Natural killer cell (primary cell): Measurements from ENCODE around the gene PCBP3. TPM values are rescaled to one million over a fixed set of nuclear protein-coding genes. Genes with fewer than 3 reads are reported as not detected.
A peak's percentile ranks its signal among the peaks of the same experiment; 100 is the strongest.

Experiments
- ATAC-seq, 3 donors: fragments of 150-1000 bp in 2 of 3; fragments of 200-7000 bp in 1 of 3; cut with Tn5 transposase; 1 replicate in 1 of 3; 2 replicates in 2 of 3; pipeline ENCODE4 v1.10.0; 2021; ENCODE audit warnings: mild to moderate bottlenecking in 2 of 3, moderate library complexity in 2 of 3
- DNase-seq, 2 donors: peaks; one replicate each; pipeline versions ENCODE4 v3.0.0 to v3.0.0-alpha.2; 2013 to 2021; ENCODE audit warnings: mixed read lengths in 1 of 2
- H3K27ac ChIP-seq: one replicate; pipeline ENCODE4 v1.5.1; 2013; ENCODE audit warnings: mild to moderate bottlenecking, low read length
- H3K27me3 ChIP-seq: one replicate; pipeline ENCODE4 v1.6.1; 2013; ENCODE audit warnings: low read length; ENCODE audit not compliant: control insufficient read depth, insufficient read depth
- H3K36me3 ChIP-seq: one replicate; pipeline ENCODE4 v1.6.1; 2013; ENCODE audit warnings: low read length; ENCODE audit not compliant: control insufficient read depth, insufficient read depth
- H3K4me1 ChIP-seq: one replicate; pipeline ENCODE4 v1.6.1; 2013; ENCODE audit warnings: low read length; ENCODE audit not compliant: control insufficient read depth, insufficient read depth
- H3K4me3 ChIP-seq: one replicate; pipeline ENCODE4 v1.5.1; 2013; ENCODE audit warnings: low read length
- H3K9me3 ChIP-seq: one replicate; pipeline ENCODE4 v1.6.1; 2013; ENCODE audit warnings: low read length; ENCODE audit not compliant: control insufficient read depth, insufficient read depth
- H3K27ac Mint-ChIP-seq, 2 donors: one replicate each; pipeline ENCODE4 v1.8.0; 2022; ENCODE audit warnings: mild to moderate bottlenecking in 2 of 2, mixed read lengths in 2 of 2, moderate library complexity in 1 of 2
- H3K27me3 Mint-ChIP-seq, 2 donors: one replicate each; pipeline ENCODE4 v1.8.0; 2022; ENCODE audit warnings: low read depth in 2 of 2, mixed read lengths in 2 of 2
- H3K36me3 Mint-ChIP-seq: one replicate; pipeline ENCODE4 v1.8.0; 2022; ENCODE audit warnings: mixed read lengths
- H3K4me1 Mint-ChIP-seq, 2 donors: one replicate each; pipeline ENCODE4 v1.8.0; 2022; ENCODE audit warnings: mixed read lengths in 2 of 2
- H3K4me3 Mint-ChIP-seq: one replicate; pipeline ENCODE4 v1.8.0; 2022; ENCODE audit warnings: mild to moderate bottlenecking, moderate library complexity, mixed read lengths
- H3K9me3 Mint-ChIP-seq, 2 donors: one replicate each; pipeline ENCODE4 v1.8.0; 2022; ENCODE audit warnings: mixed read lengths in 2 of 2
- CTCF ChIP-seq: fragments of 200-600 bp; IDR thresholded peaks from one replicate; pipeline ENCODE4 v1.8.0; 2022; ENCODE audit warnings: antibody characterized with exemption
- WGBS: methylation state at CpG from one replicate; pipeline ENCODE4 v1.1.7; 2013; ENCODE audit warnings: missing lambda C conversion rate; ENCODE audit not compliant: insufficient coverage; 5-methylcytosine and 5-hydroxymethylcytosine counted together
- intact Hi-C: fragments of 100-400 bp; cut with micrococcal nuclease; formaldehyde crosslinking; loops from one replicate; pipeline ENCODE4 v1.14.2; 2022
- total RNA-seq, 4 donors: library from RNA; stranded (reverse); fragments of 120-200 nt in 1 of 4; gene quantifications; one replicate each; pipeline versions ENCODE4 v1.2.3 to v1.2.4, GENCODE V29; 2013 to 2022

Gene PCBP3
- total RNA-seq, 3 donors from 2014 or later (not counting 1 experiment from before 2014, with no cell fraction given): 0.50 to 3.0 (median 0.52) TPM

- intact Hi-C loops: no loop called here
- DNase-seq (peak in 1 of 2 donors; percentile 18), ATAC-seq (no peak)
- Histone ChIP-seq H3K27ac (no peak overlapping the region), H3K36me3 (no peaks in the 10 kb centered on the region), H3K4me3 (no peak overlapping the region), H3K9me3 (no peaks in the 10 kb centered on the region), H3K4me1 (peaks cover 16% of the 10 kb centered on the region), H3K27me3 (peaks cover 20% of the 10 kb centered on the region)
- no peak for TF ChIP-seq CTCF
- peak overlapping the region in 1 of 2 donors; percentile 27 for H3K27ac Mint-ChIP-seq
- H3K27me3 Mint-ChIP-seq: peaks cover 0 to 12% of the 10 kb centered on the region in 2 donors
- no peak overlapping the region for H3K4me3 Mint-ChIP-seq
- peaks cover 0 to 9% of the 10 kb centered on the region in 2 donors for H3K4me1 Mint-ChIP-seq
- 96% methylated on average over 38 of the region's 38 CpGs for WGBS
- peaks cover 5 to 6% of the 10 kb centered on the region in 2 donors for H3K9me3 Mint-ChIP-seq
- H3K36me3 Mint-ChIP-seq: no peaks in the 10 kb centered on the region
These were observed 340.5 kb downstream of the PCBP3 start for GRCh38 chr21:45983981-45984551.

- Mint-ChIP-seq H3K4me3 (peak overlapping the region; percentile 4), H3K9me3 (peaks cover 5 to 6% of the 10 kb centered on the region in 2 donors), H3K36me3 (no peaks in the 10 kb centered on the region), H3K27me3 (peaks cover 0 to 9% of the 10 kb centered on the region in 2 donors), H3K27ac (peak overlapping the region in 1 of 2 donors; percentile 27), H3K4me1 (peaks cover 0 to 9% of the 10 kb centered on the region in 2 donors)
- DNase-seq (no peak), ATAC-seq (no peak)
- H3K27ac ChIP-seq: no peak overlapping the region
- intact Hi-C loops: no loop called here
- H3K36me3 ChIP-seq: no peaks in the 10 kb centered on the region
- H3K9me3 ChIP-seq: no peaks in the 10 kb centered on the region
- H3K27me3 ChIP-seq: peaks cover 16% of the 10 kb centered on the region
- WGBS: 90% methylated on average over 3 of the region's 3 CpGs
- peaks cover 16% of the 10 kb centered on the region for H3K4me1 ChIP-seq
- H3K4me3 ChIP-seq: no peak overlapping the region
- TF ChIP-seq CTCF: no peak
These were observed 341.1 kb downstream of the PCBP3 start for GRCh38 chr21:45984584-45985095.

GRCh38 chr21:45985471-45986315, 342.2 kb downstream of the PCBP3 start:
- no peak overlapping the region for H3K27ac ChIP-seq

More at GRCh38 chr21:45985471-45986315, 342.2 kb downstream of the PCBP3 start:
- TF ChIP-seq CTCF: no peak
- Histone ChIP-seq H3K9me3 (no peaks in the 10 kb centered on the region), H3K27me3 (peaks cover 14% of the 10 kb centered on the region), H3K4me3 (no peak overlapping the region), H3K36me3 (no peaks in the 10 kb centered on the region), H3K4me1 (peaks cover 16% of the 10 kb centered on the region)
- Mint-ChIP-seq H3K9me3 (peaks cover 5 to 6% of the 10 kb centered on the region in 2 donors), H3K4me1 (peaks cover 0 to 9% of the 10 kb centered on the region in 2 donors), H3K27me3 (peaks cover 0 to 9% of the 10 kb centered on the region in 2 donors), H3K27ac (no peak overlapping the region), H3K36me3 (no peaks in the 10 kb centered on the region), H3K4me3 (no peak overlapping the region)
- WGBS: 83% methylated on average over 36 of the region's 37 CpGs
- no peak for DNase-seq
- ATAC-seq: no peak
- intact Hi-C loops: no loop called here
